ENCODE measurements around the gene TAAR5.
"Not testable (repeated sequence)": the region's sequence is repeated elsewhere in the genome, so short reads cannot be mapped to it uniquely, and the experiment has no call there.

DNA sequence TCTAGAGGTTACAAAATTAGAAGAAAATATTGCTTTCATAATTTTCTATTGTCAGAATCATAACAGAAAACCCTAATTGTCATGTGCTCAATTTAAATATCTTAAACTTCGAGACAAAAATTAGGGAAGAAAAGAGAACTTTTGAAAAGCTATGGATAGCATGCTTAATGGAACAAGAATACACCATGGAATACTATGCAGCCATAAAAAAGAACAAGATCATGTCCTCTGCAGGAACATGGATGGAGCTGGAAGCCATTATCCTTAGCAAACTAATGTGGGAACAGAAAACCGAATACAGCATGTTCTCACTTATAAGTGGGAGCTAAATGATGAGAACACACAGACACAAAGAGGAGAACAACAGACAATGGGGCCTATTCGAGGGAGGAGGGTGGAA lies 29.5 kb downstream of the TAAR5 start:
- TF ChIP-seq, protein P1, sequence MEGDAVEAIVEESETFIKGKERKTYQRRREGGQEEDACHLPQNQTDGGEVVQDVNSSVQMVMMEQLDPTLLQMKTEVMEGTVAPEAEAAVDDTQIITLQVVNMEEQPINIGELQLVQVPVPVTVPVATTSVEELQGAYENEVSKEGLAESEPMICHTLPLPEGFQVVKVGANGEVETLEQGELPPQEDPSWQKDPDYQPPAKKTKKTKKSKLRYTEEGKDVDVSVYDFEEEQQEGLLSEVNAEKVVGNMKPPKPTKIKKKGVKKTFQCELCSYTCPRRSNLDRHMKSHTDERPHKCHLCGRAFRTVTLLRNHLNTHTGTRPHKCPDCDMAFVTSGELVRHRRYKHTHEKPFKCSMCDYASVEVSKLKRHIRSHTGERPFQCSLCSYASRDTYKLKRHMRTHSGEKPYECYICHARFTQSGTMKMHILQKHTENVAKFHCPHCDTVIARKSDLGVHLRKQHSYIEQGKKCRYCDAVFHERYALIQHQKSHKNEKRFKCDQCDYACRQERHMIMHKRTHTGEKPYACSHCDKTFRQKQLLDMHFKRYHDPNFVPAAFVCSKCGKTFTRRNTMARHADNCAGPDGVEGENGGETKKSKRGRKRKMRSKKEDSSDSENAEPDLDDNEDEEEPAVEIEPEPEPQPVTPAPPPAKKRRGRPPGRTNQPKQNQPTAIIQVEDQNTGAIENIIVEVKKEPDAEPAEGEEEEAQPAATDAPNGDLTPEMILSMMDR (IDR thresholded peaks at IDR 0.05): not testable (repeated sequence)
- not testable (repeated sequence) for TF ChIP-seq EZH2 (IDR thresholded peaks at IDR 0.05; ENCODE audit: borderline replicate concordance, insufficient read depth, low read depth, low read length, poor library complexity, severe bottlenecking)
